Erythroblast (primary cell): ENCODE results near the gene KIF6.

Experiments
- GATA1 ChIP-seq: IDR thresholded peaks from 2 replicates; pipeline ENCODE4 v1.6.1; 2011; ENCODE audit warnings: low read depth, mild to moderate bottlenecking, control low read depth, low read length, moderate library complexity
- POLR2A ChIP-seq: IDR thresholded peaks from 2 replicates; pipeline ENCODE4 v1.6.1; 2011; ENCODE audit warnings: mild to moderate bottlenecking, low read length

- TF ChIP-seq POLR2A: no peak
- no peak for TF ChIP-seq GATA1
Observed at GRCh38 chr6:39292637-39293036, 432.6 kb downstream of the KIF6 start.
